COLO829 (cell line): Measurements from ENCODE around the gene NAA38.

Source experiments
- DNase-seq: peaks from one replicate; pipeline ENCODE4 v3.0.0; 2012; ENCODE audit warnings: low spot score

Gene NAA38

GRCh38 chr17:7856811-7857712 is at the start of gene NAA38:
Gene NAA38, minus strand, starts transcription at chr17:7857559. Its CDS starts 96 bp downstream, at chr17:7857463.
- DNase-seq, result peak; percentile 94

GRCh38 chr17:7903154-7904103 is 46.1 kb upstream of the NAA38 start:
- DNase-seq, result no peak

GRCh38 chr17:7897773-7898172 is 40.4 kb upstream of the NAA38 start:
- DNase-seq, result peak; percentile 76

GRCh38 chr17:7897090-7897489 is 39.7 kb upstream of the NAA38 start:
- DNase-seq, result no peak

GRCh38 chr17:7894866-7895265 is 37.5 kb upstream of the NAA38 start:
- DNase-seq, result no peak

GRCh38 chr17:7894226-7894625 is 36.9 kb upstream of the NAA38 start:
- no peak for DNase-seq

GRCh38 chr17:7893187-7893880 is 36.0 kb upstream of the NAA38 start:
- DNase-seq, result no peak

- peak; percentile 86 for DNase-seq
Measured at GRCh38 chr17:7889166-7889955, 32.0 kb upstream of the NAA38 start.

- no peak for DNase-seq
Measured at GRCh38 chr17:7888184-7888920, 31.0 kb upstream of the NAA38 start, which contains the start of gene CHD3. Gene CHD3, plus strand, starts transcription at chr17:7888789. Its CDS starts 212 bp downstream, at chr17:7889001.

GRCh38 chr17:7887482-7888183 is 30.3 kb upstream of the NAA38 start:
- DNase-seq, result peak; percentile 96

- no peak for DNase-seq
Measured at GRCh38 chr17:7887038-7887481, 29.7 kb upstream of the NAA38 start.

GRCh38 chr17:7886227-7887037 is 29.1 kb upstream of the NAA38 start:
- DNase-seq, result peak; percentile 13

- peak; percentile 27 for DNase-seq
Measured at GRCh38 chr17:7885367-7886226, 28.2 kb upstream of the NAA38 start.

- DNase-seq, result no peak
Measured at GRCh38 chr17:7884581-7885366, 27.4 kb upstream of the NAA38 start.

GRCh38 chr17:7883781-7884386 is 26.5 kb upstream of the NAA38 start:
- DNase-seq, result peak; percentile 30

GRCh38 chr17:7882629-7883028 is 25.3 kb upstream of the NAA38 start:
- no peak for DNase-seq

- no peak for DNase-seq
Measured at GRCh38 chr17:7882068-7882467, 24.7 kb upstream of the NAA38 start.
